ENCODE data around the gene PCDHGA4. TPM values are rescaled to one million over a fixed set of nuclear protein-coding genes. Genes with fewer than 3 reads are reported as not detected.

Gene PCDHGA4
- total RNA-seq = 0.23 and 0.63 TPM in 2 replicates

DNA sequence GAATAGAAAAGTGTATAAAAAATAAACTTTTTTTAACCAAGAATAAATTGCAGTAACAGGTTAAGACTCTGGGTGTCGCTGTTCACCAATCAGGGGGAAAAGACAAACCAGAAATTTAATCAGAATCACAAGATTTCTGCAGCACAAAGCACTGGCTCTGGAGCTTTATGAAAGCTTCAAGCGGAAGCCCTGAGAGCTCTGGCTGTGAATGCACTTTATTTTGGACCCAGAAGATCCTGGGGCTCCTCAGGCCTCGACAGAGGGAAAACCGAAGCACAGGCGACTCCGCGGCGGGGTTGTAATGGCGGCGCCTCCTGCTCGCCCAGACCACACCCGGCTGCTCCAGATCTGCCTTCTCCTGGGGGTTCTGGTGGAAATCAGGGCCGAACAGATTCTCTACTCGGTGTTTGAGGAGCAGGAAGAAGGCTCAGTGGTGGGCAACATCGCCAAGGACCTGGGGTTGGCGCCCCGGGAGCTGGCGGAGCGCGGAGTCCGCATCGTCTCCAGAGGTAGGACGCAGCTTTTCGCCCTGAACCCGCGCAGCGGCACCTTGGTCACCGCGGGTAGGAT lies at the start of gene PCDHGA4:
Gene PCDHGA4, plus strand, starts transcription at position 122 of the 570 bp plus-strand sequence. Its CDS starts 87 bp downstream, at position 209.

DNA sequence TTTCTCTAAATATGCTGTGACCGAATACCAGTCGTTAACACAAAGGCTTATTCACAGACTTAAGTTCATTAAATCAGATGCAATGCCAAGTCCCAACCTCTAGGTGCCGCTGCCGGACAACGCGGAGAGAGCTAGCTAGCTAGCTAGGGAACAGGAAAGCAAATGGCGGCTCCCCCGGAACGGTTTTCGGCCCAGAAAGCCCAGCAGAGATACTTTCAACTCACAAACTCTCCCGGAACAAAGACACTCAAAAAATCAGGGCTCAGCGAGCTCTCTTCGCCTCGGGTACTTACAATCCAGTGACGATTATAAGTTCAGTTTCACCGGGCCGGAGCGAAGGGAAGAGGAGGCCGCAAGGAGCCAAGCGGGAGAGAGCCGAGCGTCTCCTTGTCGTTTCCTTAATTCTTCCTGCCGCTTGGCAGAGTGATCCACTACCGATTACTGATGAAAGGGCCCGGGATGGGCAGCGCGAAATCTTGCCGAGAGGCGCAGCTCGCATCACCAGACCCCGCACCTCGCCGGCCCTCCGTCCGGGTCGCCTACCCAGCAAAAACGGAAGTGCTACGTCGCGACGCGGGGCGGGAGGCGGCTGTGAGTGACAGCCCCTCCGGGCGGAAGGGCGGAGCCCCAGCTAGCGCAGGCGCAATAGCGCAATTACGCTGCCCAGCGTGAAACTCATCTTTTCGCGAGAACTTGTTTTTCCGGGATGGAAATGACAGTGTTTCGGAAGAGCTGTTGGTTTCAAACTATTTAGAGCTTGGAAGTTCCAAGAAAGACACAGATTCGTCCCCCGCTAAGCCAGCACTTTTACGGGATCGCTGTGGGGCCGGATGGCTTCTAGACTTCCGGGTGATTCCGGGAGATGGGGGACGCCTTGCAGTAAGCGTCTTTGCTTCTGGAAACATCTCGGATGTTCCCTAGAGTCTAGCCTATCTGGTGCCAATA lies 34.3 kb upstream of the PCDHGA4 start, which contains the start of gene TAF7:
Gene TAF7, minus strand, starts transcription at position 560 of the 945 bp plus-strand sequence. CDS start 740 bp downstream, outside the sequence.

DNA sequence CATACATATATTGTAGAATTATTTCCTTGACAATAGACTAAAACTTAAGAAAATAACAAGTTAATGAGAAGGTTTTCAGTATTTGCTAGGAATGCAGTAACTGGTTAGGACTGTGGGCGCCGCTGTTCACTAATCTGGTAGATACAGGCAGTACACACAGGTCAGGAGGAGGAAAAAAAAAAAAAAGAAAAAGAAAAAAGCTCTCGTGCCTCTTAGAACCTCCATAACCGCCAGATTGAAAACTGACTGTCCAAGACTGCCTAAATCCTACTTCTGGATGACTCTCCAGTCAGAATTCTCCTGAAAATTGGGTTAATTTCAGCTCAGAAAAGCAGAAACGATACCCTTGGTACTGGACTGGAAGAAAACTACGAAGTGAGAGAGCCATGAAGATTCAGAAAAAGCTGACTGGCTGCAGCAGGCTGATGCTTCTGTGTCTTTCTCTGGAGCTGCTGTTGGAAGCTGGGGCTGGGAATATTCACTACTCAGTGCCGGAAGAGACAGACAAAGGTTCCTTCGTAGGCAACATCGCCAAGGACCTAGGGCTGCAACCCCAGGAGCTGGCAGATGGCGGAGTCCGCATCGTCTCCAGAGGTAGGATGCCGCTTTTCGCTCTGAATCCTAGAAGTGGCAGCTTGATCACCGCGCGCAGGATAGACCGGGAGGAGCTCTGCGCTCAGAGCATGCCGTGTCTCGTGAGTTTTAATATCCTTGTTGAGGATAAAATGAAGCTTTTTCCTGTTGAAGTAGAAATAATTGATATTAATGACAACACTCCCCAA lies 24.3 kb upstream of the PCDHGA4 start, which contains the start of gene PCDHGA1:
Gene PCDHGA1, plus strand, starts transcription at position 216 of the 782 bp plus-strand sequence.

DNA sequence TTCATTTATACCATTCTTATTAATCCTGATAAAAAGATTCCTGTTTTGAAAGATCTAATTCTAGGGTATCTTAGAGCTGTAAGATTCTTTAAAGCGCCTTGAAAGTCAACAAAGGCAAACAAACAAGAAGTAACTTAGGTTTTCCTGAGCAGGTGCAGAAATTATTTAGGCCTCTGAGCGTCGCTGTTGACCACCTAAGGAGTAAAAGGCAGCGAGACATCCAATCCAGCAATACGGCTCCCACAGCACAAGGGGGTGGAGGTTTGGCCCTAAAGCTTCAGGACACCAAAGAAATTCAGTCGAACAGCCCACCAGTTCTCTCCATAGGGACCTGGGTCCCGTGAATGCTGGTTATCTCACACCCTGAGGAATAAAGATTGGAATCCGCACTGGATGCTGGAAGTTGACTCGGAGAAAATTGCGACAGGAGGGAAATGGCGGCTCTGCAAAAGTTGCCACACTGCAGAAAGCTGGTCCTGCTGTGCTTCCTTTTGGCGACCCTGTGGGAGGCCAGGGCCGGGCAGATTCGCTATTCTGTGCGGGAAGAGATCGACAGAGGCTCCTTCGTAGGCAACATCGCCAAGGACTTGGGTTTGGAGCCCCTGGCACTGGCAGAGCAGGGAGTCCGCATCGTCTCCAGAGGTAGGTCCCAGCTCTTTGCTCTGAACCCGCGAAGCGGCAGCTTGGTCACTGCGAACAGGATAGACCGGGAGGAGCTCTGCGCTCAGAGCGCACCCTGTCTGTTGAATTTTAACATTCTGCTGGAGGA lies 16.1 kb upstream of the PCDHGA4 start, which contains the start of gene PCDHGA2:
Gene PCDHGA2, plus strand, starts transcription at position 223 of the 769 bp plus-strand sequence.

DNA sequence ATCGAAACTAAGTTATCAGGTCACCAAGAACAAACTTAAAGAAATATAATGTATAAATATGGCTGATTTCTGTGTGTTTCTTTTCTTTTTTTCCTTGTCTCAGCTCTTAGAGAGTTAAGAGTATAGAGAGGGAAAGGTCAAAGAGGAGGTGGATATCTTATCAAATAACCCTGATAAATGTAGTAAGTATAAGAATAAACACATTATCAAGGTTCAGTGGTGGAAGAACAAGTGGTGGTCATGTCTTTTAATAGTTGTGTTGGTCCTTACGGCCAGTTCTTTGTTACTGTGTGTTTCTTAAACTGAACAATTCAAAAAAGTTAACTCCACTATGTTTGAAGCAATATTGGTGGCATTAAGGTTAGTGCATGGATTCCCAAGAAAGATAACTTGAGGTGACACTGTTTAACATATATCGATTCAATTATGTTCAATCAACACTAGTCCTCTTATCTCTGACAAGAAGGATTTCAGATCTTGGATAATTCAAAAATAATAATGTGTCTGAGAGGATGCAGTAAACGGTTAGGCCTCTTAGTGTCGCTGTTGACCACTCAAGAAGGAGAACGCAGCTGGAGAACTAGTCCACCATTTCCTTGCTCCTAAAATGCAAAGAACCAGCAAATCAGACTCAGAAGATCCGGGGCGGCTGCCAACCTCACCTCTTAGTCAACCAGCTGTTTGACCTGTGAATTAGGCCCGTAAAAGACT lies 11.4 kb upstream of the PCDHGA4 start, which contains the start of gene PCDHGA3:
Gene PCDHGA3, plus strand, starts transcription at position 588 of the 711 bp plus-strand sequence. CDS start 205 bp downstream, outside the sequence.

DNA sequence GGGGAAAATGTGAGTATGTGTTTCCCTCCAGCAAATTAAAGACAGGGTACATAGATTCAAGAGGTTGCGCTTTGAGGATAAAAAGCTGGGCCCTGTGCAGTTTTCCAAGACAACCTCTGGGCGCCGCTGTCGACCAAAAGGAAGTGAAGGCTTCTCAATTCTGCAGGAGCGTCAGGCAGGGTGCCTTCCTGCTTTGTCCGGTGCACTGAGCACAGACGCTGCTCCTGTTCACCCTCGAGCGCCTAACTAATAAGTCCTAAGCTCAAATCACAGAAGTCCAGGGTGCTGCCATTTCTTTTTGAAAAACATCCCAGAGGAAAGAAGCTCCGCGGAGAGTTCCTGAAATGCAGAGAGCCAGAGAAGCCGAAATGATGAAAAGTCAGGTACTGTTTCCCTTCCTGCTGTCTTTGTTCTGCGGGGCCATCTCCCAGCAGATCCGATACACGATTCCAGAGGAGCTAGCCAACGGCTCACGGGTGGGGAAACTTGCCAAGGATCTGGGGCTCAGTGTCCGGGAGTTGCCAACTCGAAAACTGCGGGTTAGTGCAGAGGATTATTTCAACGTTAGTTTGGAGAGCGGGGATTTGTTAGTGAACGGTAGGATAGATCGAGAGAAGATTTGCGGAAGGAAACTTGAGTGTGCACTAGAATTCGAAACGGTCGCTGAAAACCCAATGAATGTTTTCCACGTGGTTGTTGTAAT lies 4.8 kb upstream of the PCDHGA4 start, which contains the start of gene PCDHGB1:
Gene PCDHGB1, plus strand, starts transcription at position 183 of the 703 bp plus-strand sequence. Its CDS starts 162 bp downstream, at position 345.

DNA sequence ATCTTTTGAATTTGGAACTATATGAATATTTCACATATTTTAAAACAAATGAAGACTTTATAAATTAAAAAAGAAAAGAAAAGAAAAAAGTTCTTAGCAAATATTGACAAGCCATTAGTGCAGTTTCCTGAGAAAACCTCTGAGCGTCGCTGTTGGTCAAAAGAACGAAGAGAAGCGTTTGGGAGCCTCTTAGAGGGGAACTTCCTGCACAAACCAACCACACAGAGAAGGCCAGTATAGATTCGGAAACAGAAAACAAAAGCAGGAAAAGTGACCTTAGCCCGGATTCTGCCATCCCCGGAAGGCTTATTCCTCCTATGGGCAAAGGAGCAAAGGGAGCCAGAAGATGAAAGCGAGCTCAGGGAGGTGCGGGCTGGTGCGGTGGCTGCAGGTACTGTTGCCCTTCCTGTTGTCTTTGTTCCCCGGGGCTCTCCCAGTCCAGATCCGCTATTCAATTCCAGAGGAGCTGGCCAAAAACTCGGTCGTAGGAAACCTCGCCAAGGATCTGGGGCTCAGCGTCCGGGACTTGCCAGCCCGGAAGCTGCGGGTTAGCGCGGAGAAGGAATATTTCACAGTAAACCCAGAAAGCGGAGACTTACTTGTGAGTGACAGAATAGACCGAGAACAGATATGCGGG lies 5.1 kb downstream of the PCDHGA4 start, which contains the start of gene PCDHGB2:
Gene PCDHGB2, plus strand, starts transcription at position 205 of the 637 bp plus-strand sequence. Its CDS starts 142 bp downstream, at position 347.

DNA sequence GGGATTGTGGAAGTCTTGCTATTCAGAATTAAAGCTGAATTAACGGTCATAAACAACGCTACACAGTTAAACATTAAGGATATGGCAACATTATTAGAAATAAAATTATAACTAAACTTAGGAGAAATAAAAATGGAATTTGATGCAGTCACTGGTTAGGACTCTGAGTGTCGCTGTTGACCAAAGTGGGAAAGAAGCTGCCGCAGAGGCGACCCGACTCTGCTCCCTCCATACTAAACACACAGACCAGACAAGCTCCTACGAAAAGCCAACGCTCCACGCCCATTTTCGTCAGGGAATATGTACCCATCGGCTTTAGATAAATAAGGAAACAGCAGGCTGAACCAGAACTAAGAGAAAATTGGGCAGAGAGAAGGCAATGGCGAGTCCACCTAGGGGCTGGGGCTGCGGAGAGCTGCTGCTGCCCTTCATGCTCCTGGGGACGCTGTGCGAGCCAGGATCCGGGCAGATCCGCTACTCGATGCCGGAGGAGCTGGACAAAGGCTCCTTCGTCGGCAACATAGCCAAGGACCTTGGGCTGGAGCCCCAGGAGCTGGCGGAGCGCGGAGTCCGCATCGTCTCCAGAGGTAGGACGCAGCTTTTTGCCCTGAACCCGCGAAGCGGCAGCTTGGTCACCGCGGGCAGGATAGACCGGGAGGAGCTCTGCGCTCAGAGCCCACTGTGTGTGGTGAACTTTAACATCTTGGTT lies 9.3 kb downstream of the PCDHGA4 start, which contains the start of gene PCDHGA5:
Gene PCDHGA5, plus strand, starts transcription at position 211 of the 709 bp plus-strand sequence. Its CDS starts 169 bp downstream, at position 380.

DNA sequence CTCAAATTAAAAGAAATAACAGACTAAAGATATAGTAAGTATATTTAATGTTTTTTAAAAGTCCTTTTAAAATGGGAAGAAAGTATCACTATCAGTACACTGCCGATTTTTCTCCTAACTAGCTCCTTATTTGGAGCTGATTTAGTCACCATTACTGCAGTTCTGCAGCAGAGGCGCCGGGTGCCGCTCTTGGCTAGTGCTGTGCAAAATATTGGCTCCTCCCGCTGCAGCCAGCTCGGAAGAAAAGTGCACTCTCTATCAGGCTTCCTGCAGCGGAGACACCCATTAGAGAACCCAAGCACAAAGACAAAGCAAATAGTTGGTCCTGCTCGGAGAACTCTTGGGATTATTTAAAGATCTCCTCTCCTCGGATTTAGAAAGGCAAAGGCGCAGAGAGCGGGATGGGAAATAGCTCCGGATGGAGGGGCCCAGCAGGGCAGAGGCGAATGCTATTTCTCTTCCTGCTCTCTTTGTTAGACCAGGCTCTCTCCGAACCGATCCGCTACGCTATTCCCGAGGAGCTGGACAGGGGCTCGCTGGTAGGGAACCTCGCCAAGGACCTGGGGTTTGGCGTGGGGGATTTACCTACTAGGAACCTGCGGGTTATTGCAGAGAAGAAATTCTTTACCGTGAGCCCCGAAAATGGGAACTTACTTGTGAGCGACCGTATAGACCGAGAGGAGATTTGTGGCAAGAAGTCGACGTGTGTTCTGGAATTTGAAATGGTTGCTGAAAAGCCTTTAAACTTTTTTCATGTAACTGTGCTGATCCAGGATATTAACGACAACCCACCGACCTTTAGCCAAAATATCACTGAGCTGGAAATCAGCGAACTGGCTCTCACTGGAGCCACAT lies 15.4 kb downstream of the PCDHGA4 start, which contains the start of gene PCDHGB3:
Gene PCDHGB3, plus strand, starts transcription at position 249 of the 855 bp plus-strand sequence. Its CDS starts 153 bp downstream, at position 402.

DNA sequence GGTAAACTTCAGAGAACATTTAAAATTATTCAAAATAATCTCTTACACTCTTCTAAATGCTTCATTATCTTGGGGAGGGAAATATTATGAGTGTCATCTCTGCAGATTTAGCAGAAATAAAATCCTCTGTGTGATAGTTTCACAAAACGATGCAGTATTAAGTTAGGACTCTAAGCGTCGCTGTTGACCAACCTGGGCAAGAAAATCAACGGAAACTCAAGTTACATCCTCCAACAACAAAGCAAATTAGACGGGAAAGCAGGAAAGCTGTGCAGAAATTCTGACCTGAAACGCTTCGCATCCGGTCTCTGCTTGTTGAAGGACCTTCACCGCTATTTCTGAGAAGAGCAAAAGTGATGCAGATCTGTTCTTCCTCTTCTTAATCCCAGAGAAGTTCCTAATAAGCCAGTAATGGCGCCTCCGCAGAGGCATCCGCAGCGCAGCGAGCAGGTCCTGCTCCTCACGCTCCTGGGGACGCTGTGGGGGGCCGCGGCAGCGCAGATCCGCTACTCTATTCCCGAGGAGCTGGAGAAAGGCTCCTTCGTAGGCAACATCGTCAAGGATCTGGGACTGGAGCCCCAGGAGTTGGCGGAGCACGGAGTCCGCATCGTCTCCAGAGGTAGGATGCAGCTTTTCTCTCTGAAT lies 19.0 kb downstream of the PCDHGA4 start, which contains the start of gene PCDHGA6:
Gene PCDHGA6, plus strand, starts transcription at position 219 of the 645 bp plus-strand sequence. Its CDS starts 193 bp downstream, at position 412.

DNA sequence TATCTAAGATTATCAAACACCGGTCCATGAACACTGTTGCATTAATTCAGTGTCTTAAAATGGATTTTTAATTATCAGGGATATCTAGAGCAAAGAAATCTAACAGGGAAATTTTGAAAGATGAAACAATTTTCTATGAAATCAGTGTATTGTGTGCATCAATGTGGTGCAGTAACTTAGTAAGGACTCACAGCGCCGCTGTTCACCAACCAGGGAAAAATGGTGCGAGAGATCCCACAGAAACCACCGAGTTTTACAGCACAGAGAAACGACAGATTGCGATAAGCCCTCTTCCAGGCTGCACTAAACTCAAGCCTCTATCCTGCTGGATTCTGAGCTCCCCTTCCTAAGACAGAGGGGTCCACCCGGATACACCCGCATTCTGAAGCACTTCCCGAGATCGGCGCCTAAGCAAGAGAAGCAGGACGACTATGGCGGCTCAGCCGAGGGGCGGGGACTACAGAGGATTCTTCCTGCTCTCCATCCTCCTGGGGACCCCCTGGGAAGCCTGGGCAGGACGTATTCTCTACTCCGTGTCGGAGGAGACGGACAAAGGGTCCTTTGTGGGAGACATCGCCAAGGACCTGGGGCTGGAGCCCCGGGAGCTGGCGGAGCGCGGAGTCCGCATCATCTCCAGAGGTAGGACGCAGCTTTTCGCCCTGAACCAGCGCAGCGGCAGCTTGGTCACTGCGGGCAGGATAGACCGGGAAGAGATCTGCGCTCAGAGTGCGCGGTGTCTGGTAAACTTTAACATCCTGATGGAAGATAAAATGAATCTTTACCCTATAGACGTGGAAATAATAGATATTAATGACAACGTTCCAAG lies 27.9 kb downstream of the PCDHGA4 start, which contains the start of gene PCDHGA7:
Gene PCDHGA7, plus strand, starts transcription at position 274 of the 826 bp plus-strand sequence. Its CDS starts 158 bp downstream, at position 432.

DNA sequence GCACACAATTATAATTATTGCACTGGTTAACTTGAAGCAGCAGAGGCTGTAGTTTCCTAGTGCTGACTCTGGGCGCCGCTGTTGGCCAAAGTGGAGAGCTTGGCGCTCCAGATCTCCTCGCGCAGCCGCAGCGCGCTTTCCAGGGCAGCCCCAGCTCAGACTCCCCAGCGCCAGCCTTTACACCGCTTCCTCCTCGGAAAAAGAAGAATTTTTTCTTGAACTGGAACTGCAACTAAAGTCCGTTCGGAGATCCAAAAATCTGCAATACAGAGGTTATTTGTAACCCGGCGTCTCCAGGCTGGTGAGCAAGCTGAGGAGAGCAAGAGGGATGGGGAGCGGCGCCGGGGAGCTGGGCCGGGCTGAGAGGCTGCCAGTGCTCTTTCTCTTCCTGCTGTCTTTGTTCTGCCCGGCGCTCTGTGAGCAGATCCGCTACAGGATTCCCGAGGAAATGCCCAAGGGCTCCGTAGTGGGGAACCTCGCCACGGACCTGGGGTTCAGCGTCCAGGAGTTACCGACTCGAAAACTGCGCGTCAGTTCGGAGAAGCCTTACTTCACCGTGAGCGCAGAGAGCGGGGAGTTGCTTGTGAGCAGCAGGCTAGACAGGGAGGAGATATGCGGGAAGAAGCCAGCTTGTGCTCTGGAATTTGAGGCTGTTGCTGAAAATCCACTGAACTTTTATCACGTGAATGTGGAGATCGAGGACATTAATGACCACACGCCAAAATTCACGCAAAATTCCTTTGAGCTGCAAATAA lies 32.9 kb downstream of the PCDHGA4 start, which contains the start of gene PCDHGB4:
Gene PCDHGB4, plus strand, starts transcription at position 142 of the 755 bp plus-strand sequence. Its CDS starts 187 bp downstream, at position 329.

DNA sequence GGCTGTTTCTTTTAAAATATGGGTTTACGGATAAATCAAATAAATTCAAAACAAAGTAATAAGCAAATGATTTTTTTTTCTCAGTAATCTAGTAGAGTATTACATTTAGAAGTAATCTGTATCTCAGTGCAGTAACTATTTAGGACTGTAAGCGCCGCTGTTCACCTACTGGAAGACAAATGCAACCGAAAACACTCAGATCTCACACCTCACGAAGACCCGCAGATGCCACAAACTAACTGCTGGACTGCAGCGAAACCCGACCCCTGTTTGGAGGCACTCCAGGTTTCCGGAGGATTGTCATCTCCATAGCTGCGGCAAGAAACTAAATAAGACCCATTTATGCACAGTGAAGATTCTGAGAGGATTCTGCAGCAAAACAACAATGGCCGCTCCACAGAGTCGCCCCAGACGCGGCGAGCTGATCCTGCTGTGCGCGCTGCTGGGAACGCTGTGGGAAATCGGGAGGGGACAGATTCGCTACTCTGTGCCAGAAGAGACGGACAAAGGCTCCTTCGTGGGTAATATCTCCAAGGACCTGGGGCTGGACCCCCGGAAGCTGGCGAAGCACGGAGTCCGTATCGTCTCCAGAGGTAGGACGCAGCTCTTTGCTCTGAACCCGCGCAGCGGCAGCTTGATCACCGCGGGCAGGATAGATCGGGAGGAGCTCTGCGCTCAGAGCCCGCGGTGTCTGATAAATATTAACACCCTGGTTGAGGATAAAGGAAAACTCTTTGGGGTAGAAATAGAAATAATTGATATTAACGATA lies 37.8 kb downstream of the PCDHGA4 start, which contains the start of gene PCDHGA8:
Gene PCDHGA8, plus strand, starts transcription at position 205 of the 770 bp plus-strand sequence. Its CDS starts 181 bp downstream, at position 386.

All from airway epithelial cell (primary cell).